HG03064 (cell line): ENCODE results near the gene PLB1.

ENCODE experiments used
- ATAC-seq: cut with Tn5 transposase; IDR thresholded peaks from one replicate; pipeline ENCODE4 v1.9.1; 2021; ENCODE audit warnings: low read depth; ENCODE audit not compliant: unreplicated experiment

PLB1 gene

GRCh38 chr2:28604284-28604843, 108.5 kb downstream of the PLB1 start:
- ATAC-seq, result no peak

DNA sequence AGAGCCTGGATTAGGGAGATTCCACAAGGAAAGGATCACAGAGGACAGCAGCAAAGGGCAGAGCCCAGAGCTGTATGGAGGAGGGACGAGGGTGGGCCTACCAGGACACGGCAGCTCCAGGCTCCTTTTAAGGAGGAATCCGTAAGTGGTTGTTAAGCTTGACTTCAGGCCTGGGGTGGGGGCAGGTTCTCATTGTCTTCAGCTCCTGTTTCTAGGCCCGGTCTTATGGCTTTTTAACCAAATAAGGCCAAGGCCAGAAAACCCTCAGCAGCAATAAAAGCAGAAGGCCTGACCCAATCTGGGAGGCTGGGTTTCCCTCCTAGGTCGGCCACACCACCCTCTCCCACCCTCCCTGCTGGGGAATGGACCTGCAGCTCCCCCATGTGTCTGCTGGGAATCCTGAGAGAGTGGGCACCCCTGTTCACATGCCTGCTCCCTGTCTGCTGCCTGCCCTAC, 111.2 kb downstream of the PLB1 start:
- ATAC-seq, result no peak

DNA sequence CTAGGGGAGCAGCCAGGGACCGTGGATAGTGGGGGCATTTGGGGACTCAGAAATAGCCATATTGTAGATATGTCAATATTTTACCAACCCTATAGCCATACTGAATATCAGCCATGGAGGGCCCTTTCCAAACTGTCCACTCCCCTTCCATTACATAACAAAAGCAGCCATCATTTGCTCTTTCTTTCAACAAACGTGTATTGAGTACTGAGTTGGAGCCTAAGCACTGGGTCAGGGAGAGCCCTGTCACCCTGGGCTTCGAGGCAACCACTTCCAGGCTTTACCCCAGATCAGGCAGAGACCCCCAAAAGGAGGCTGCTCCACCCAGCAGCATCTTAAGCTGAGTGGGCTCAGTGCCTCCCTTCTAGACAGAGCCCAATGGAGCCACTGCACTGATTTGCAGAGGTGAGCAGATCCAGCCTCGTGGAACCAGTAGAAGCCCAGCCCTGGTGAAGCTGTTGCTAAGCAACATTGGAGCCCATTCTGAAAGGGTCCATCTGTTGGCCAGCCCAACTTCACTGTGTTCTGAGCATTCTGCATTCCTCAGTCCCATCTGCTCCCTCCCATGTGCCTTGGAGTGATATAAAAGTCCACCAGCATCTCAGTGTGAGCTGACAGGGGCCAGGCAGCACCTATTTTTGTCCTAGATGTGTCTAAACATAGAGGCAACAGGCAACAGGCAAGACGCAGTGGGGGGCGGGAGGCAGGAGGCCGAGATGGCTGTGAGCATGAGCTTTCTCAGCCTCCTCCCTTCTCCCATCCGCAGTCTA, 112.1 kb downstream of the PLB1 start:
- ATAC-seq, result no peak

DNA sequence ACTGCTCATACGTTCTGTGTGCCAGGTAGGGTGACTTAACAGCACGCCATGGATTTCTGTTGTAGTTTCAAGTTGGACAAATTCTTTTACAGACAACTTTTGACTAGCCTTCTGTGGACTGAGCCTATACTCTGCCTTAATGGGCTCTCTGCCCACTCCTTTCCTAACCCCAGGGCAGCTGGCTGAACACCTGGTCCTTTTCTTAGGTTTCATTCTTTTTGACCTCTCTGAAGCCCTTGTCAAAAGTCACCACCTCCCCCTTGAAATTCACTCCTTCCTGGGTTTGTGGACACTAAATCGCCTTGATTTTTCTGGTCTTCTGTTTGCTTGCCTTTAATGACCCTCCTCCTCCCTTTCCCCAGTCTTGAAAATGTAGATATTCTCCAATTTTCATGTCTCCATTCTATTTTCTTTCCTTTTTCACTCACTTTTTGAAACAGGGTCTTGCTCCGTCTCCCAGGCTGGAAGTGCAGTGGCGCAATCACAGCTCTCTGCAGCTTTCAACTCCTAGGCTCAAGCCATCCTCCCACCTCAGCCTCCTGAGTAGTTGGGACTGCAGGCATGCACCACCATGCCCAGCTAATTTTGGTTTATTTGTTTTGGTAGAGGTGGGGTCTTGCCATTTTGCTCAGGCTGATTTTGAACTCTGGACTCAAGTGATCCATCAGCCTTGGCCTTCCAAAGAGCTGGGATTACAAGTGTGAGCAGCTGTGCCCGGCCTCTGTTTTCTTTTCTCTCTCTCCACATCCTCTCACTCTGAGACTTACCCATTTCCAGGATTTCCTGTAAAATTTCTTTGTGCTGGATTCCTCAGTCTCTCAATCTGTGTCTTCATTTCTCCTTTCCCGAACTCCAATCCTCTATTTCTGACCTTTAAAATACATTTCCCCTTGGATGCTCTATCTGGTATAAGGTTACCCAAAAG, 112.9 kb downstream of the PLB1 start:
- no peak for ATAC-seq

GRCh38 chr2:28610583-28611201, 114.8 kb downstream of the PLB1 start:
- no peak for ATAC-seq

- no peak for ATAC-seq
These were observed 116.4 kb downstream of the PLB1 start for GRCh38 chr2:28612131-28612812.

- ATAC-seq, result no peak
These were observed 117.3 kb downstream of the PLB1 start for GRCh38 chr2:28613186-28613585.

GRCh38 chr2:28613633-28614501, 118.0 kb downstream of the PLB1 start:
- ATAC-seq, result no peak

GRCh38 chr2:28615706-28616105, 119.8 kb downstream of the PLB1 start:
- ATAC-seq, result no peak

DNA sequence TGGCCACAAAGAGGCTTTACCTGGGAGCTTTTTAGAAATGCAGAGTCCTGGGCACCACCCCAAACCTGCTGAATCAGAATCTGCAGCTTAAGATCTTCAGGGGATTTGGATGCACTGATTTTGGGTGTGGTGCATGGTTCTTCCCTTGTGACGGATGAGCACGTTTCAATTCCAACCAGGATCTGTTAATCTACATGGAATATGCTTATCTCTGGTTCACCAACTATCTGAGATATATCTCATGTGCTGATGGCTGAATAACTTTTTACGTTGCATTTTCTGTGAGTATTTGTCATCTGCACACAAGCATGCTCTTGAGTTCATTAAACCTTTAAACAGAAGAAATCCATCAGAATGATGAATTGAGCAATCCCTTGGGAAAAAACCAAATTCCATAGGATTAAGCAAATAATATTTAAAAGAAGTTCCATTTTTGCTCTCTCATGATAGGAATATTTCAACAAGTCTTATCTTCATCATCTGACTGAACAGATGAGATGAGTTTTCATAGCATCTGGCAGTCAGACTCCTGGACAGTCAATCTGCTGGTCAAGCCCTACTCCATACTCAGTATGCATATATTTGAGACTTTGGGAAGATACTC, 120.6 kb downstream of the PLB1 start:
- no peak for ATAC-seq

GRCh38 chr2:28617502-28618184, 121.8 kb downstream of the PLB1 start:
- no peak for ATAC-seq

- ATAC-seq, result no peak
These were observed 122.6 kb downstream of the PLB1 start for GRCh38 chr2:28618221-28619141.

DNA sequence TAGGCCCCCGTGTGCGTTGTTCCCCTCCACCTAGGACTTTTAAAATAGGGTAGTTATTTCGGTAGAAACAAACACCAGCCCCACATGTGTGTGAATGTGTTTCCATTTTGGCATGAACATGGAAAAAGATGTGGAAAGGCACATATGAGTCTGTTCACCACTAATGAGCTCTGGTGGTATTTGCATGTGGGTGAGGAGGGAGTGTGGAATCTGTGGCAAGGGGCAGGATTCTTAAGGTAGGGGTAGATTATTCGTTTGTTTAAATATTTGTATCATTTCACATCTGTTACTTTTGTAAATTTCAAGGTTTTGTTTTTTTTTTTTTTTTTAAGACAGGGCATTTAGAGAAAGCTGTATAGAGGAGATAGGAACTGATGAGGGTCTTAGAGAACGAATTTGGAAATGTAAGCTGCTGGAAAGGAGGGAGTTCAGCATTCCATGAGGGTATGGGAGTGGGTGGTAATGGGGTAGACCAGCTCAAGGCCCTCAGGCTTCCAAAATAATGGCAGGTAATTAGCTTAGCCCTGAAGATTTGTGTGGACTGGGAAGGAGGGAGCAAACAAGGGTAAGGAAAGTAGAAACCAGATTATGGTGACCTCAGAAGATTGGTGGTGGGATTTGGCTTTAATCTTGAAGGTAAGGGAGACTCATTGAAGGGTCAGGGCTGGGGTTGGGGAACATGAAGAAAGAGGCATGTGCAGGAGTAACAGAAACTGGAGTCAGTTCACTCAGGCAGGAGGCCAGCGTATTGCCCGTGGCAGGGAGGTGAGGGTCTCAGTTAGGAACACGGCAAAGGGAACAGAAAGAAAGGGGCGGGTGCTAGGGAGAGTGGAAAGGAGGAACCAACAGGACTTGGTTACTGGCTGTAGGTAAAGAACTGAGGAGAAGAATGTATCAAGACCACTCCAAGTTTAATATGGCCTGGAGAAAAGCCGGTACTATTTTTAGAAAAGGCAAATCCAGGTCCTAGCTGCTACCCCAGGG, 123.6 kb downstream of the PLB1 start:
- ATAC-seq, result no peak

- ATAC-seq, result no peak
These were observed 124.5 kb downstream of the PLB1 start for GRCh38 chr2:28620291-28620793.

GRCh38 chr2:28620801-28621171, 124.9 kb downstream of the PLB1 start:
- no peak for ATAC-seq
